Left forelimb (tissue), 1 donor: ENCODE results near the gene TAF7.
"Not testable (repeated sequence)": the region's sequence is repeated elsewhere in the genome, so short reads cannot be mapped to it uniquely, and the experiment has no call there.

Experiments
- DNase-seq: peaks from one replicate; pipeline ENCODE4 v3.0.0-alpha.2; 2018; ENCODE audit warnings: low spot score

Gene TAF7

GRCh38 chr5:141338538-141339306 is 18.1 kb upstream of the TAF7 start, which contains the start of gene PCDHGA2:
TSS of gene PCDHGA2 (plus strand) at chr5:141338760.
- no peak for DNase-seq

GRCh38 chr5:141332571-141332970 is 12.0 kb upstream of the TAF7 start:
- not testable (repeated sequence) for DNase-seq

- no peak for DNase-seq
These were observed 9.9 kb upstream of the TAF7 start, which contains the start of gene PCDHGA1 for GRCh38 chr5:141330299-141331080. TSS of gene PCDHGA1 (plus strand) at chr5:141330514.

GRCh38 chr5:141328231-141328630 is 7.6 kb upstream of the TAF7 start:
- no peak for DNase-seq

- DNase-seq = no peak
These were observed 5.7 kb upstream of the TAF7 start for GRCh38 chr5:141326088-141326854.

- no peak for DNase-seq
These were observed 1.7 kb upstream of the TAF7 start for GRCh38 chr5:141322261-141322660.

- DNase-seq = no peak
These were observed 885 bp downstream of the TAF7 start for GRCh38 chr5:141319699-141320098.

GRCh38 chr5:141319202-141319601 is 1.4 kb downstream of the TAF7 start:
- DNase-seq = no peak

GRCh38 chr5:141316963-141317362 is 3.6 kb downstream of the TAF7 start:
- DNase-seq = not testable (repeated sequence)

- DNase-seq = no peak
These were observed 6.9 kb downstream of the TAF7 start for GRCh38 chr5:141313711-141314110.

- DNase-seq = no peak
These were observed 14.0 kb downstream of the TAF7 start for GRCh38 chr5:141306630-141307029.

- no peak for DNase-seq
These were observed 16.8 kb downstream of the TAF7 start, which contains the start of gene SLC25A2 for GRCh38 chr5:141303756-141304155. TSS of gene SLC25A2 (minus strand) at chr5:141304049. CDS start at chr5:141303865, 184 bp downstream.

- DNase-seq = no peak
These were observed 22.2 kb downstream of the TAF7 start for GRCh38 chr5:141298376-141298775.

- DNase-seq = no peak
These were observed 47.7 kb downstream of the TAF7 start for GRCh38 chr5:141272906-141273305.

- DNase-seq = no peak
These were observed 51.4 kb downstream of the TAF7 start for GRCh38 chr5:141269195-141269594.
